ENCODE results near the gene KCND1.

- TF ChIP-seq CTCF (conservative IDR thresholded peaks at IDR 0.05; ENCODE audit: low read depth, low read length): no peak
- no peak for TF ChIP-seq MAZ (IDR thresholded peaks at IDR 0.05; ENCODE audit: borderline replicate concordance, low read depth, low read length)
- TF ChIP-seq ELK1 (IDR thresholded peaks at IDR 0.05; ENCODE audit: borderline replicate concordance, low read depth, low read length): no peak
- no peak for TF ChIP-seq USF2 (IDR thresholded peaks at IDR 0.05; ENCODE audit: low read depth, low read length)
- no peak for TF ChIP-seq POLR2A (IDR thresholded peaks at IDR 0.05; ENCODE audit: low read depth, low read length)
- TF ChIP-seq CHD1 (IDR thresholded peaks at IDR 0.05; ENCODE audit: low read depth, low read length): no peak
- no peak for TF ChIP-seq MAFK (IDR thresholded peaks at IDR 0.05; ENCODE audit: low read depth, low read length)
Observed at GRCh38 chrX:48992341-48992740, 20.7 kb upstream of the KCND1 start.

Measured in IMR-90 (cell line).